SK-N-SH (cell line): ENCODE measurements around the gene TMEM150C.

Source experiments
- EP300 ChIP-seq, 2 experiments: IDR thresholded peaks; 2 replicates each; pipeline versions ENCODE4 v1.4.0 to v1.6.1; 2012; ENCODE audit warnings: borderline replicate concordance in 1 of 2, low read depth in 1 of 2, low read length in 1 of 2
- EZH2phosphoT487 ChIP-seq: fragments of 200-600 bp; sonication (generic); IDR thresholded peaks from 2 replicates; pipeline ENCODE4 v1.6.1; 2017; ENCODE audit warnings: low read depth, mixed run types, mild to moderate bottlenecking, antibody characterized with exemption, moderate library complexity, borderline replicate concordance
- GABPA ChIP-seq: IDR thresholded peaks from 2 replicates; pipeline ENCODE4 v1.4.0; 2012; ENCODE audit warnings: low read depth, mild to moderate bottlenecking
- JUND ChIP-seq: IDR thresholded peaks from 2 replicates; pipeline ENCODE4 v1.4.0; 2012
- NFIC ChIP-seq: IDR thresholded peaks from 2 replicates; pipeline ENCODE4 v1.4.0; 2012; ENCODE audit warnings: borderline replicate concordance
- NRF1 ChIP-seq: IDR thresholded peaks from 2 replicates; pipeline ENCODE4 v1.6.1; 2012; ENCODE audit warnings: low read depth, mild to moderate bottlenecking, low read length
- POLR2AphosphoS5 ChIP-seq: IDR thresholded peaks from 2 replicates; pipeline ENCODE4 v1.6.1; 2012; ENCODE audit warnings: low read depth, low read length
- RAD21 ChIP-seq: IDR thresholded peaks from 2 replicates; pipeline ENCODE4 v1.6.1; 2012; ENCODE audit warnings: mild to moderate bottlenecking, low read length
- REST ChIP-seq: IDR thresholded peaks from 2 replicates; pipeline ENCODE4 v1.6.1; 2012; ENCODE audit warnings: mild to moderate bottlenecking, low read depth, low read length, moderate library complexity
- USF1 ChIP-seq: IDR thresholded peaks from 2 replicates; pipeline ENCODE4 v1.4.0; 2012; ENCODE audit warnings: low read depth, borderline replicate concordance
- YY1 ChIP-seq: IDR thresholded peaks from 2 replicates; pipeline ENCODE4 v1.4.0; 2012; ENCODE audit warnings: low read depth, mild to moderate bottlenecking
- TF ChIP-seq, protein P1 (sequence below): fragments of 200-600 bp; sonication (generic); IDR thresholded peaks from 2 replicates; pipeline ENCODE4 v1.6.1; 2017; ENCODE audit warnings: antibody characterized with exemption, mild to moderate bottlenecking, moderate library complexity

DNA sequence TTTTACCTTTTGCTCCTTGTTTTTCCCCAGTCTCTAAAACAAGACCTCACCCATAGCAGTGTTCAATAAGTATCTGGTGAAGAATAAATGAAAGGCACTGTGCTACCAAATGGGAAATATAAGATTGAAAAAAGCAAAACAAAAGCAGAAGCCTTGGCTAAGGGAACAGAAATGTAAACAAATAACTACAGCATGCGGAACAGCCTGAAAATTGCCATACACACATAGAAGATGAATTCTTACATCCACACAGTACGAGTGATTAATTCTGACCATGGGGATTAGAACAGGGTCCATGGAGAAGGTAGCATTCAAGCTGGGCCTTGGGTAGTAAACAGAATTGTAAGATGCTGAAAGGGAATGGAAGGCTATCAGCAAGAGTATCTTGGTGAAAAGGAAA, 40.5 kb downstream of the TMEM150C start:
- TF ChIP-seq, protein P1, sequence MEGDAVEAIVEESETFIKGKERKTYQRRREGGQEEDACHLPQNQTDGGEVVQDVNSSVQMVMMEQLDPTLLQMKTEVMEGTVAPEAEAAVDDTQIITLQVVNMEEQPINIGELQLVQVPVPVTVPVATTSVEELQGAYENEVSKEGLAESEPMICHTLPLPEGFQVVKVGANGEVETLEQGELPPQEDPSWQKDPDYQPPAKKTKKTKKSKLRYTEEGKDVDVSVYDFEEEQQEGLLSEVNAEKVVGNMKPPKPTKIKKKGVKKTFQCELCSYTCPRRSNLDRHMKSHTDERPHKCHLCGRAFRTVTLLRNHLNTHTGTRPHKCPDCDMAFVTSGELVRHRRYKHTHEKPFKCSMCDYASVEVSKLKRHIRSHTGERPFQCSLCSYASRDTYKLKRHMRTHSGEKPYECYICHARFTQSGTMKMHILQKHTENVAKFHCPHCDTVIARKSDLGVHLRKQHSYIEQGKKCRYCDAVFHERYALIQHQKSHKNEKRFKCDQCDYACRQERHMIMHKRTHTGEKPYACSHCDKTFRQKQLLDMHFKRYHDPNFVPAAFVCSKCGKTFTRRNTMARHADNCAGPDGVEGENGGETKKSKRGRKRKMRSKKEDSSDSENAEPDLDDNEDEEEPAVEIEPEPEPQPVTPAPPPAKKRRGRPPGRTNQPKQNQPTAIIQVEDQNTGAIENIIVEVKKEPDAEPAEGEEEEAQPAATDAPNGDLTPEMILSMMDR = no peak
- TF ChIP-seq POLR2AphosphoS5 (no peak), NRF1 (no peak), EP300 (IDR thresholded peaks at IDR 0.05; ENCODE audit: borderline replicate concordance in 1 of 2, low read depth in 1 of 2, low read length in 1 of 2) (no peak), NFIC (no peak), RAD21 (no peak), YY1 (no peak), REST (no peak), GABPA (no peak), JUND (no peak), USF1 (no peak), EZH2phosphoT487 (no peak)
